H1 (cell line): ENCODE results near the gene EME2. TPM values are rescaled to one million over a fixed set of nuclear protein-coding genes. Genes with fewer than 3 reads are reported as not detected.
A peak's percentile ranks its signal among the peaks of the same experiment; 100 is the strongest.

Experiments used
- CTCF ChIA-PET: fragments of 300-600 bp; sonication (Branson Sonifier 250); formaldehyde crosslinking; loops from one replicate; lab custom pipeline; 2021; ENCODE audit not compliant: partially characterized antibody; lab: Charles Lee
- POLR2A ChIA-PET: fragments of 300-600 bp; sonication (Branson Sonifier 250); formaldehyde crosslinking; loops from one replicate; lab custom pipeline; 2021; ENCODE audit warnings: inconsistent platforms; ENCODE audit not compliant: partially characterized antibody; lab: Charles Lee
- DNase-seq, 2 experiments: peaks; one replicate each; pipeline versions ENCODE4 v3.0.0 to v3.0.0-alpha.2; 2010 to 2022; ENCODE audit warnings: low spot score in 2 of 2, low read depth in 1 of 2, mixed read lengths in 1 of 2
- FAIRE-seq: peaks from 2 replicates; lab custom pipeline; 2011; peaks lifted over from hg19 to GRCh38; lab: Jason Lieb, UNC
- H2AFZ ChIP-seq: 2 replicates; pipeline ENCODE4 v1.8.1; 2012; ENCODE audit warnings: low read length, inconsistent platforms
- H2AK5ac ChIP-seq: 2 replicates; pipeline ENCODE4 v1.6.1; 2013; ENCODE audit warnings: low read depth, low read length
- H2BK120ac ChIP-seq: replicated peaks from 2 replicates; pipeline ENCODE3; 2013; ENCODE audit warnings: low read depth, low read length, inconsistent platforms
- H2BK12ac ChIP-seq: 2 replicates; pipeline ENCODE4 v1.6.1; 2013; ENCODE audit warnings: low read depth, low read length
- H2BK15ac ChIP-seq: 2 replicates; pipeline ENCODE4 v1.6.1; 2013; ENCODE audit warnings: low read length
- H2BK20ac ChIP-seq: 2 replicates; pipeline ENCODE4 v1.6.1; 2013; ENCODE audit warnings: low read length
- H2BK5ac ChIP-seq: 2 replicates; pipeline ENCODE4 v1.6.1; 2013; ENCODE audit warnings: low read depth, low read length
- H3K14ac ChIP-seq: 2 replicates; pipeline ENCODE4 v1.6.1; 2013; ENCODE audit warnings: inconsistent platforms; ENCODE audit not compliant: insufficient read length
- H3K18ac ChIP-seq: 2 replicates; pipeline ENCODE4 v1.6.1; 2013; ENCODE audit warnings: low read length; ENCODE audit errors: extremely low read depth
- H3K23ac ChIP-seq: 2 replicates; pipeline ENCODE4 v1.6.1; 2013; ENCODE audit warnings: inconsistent platforms; ENCODE audit not compliant: insufficient read length
- H3K23me2 ChIP-seq: 2 replicates; pipeline ENCODE4 v1.6.1; 2013; ENCODE audit warnings: low read depth, low read length
- H3K27ac ChIP-seq: 2 replicates; pipeline ENCODE4 v1.6.1; 2011; ENCODE audit warnings: low read depth, low read length, inconsistent platforms
- H3K27me3 ChIP-seq, 4 experiments: replicated peaks in 1 of 4; 1 replicate in 1 of 4; 2 replicates in 3 of 4; pipeline versions ENCODE4 v1.6.1 to v1.8.1; 2011 to 2013; ENCODE audit warnings: low read length in 3 of 4, mild to moderate bottlenecking in 3 of 4, inconsistent platforms in 2 of 4, mixed read lengths in 2 of 4, moderate library complexity in 1 of 4; ENCODE audit not compliant: control insufficient read depth in 3 of 4, insufficient read depth in 3 of 4; ENCODE audit errors: extremely low read depth in 1 of 4
- H3K36me3 ChIP-seq, 4 experiments: 2 replicates each; pipeline versions ENCODE4 v1.6.1 to v1.8.1; 2011 to 2013; ENCODE audit warnings: mild to moderate bottlenecking in 4 of 4, low read length in 3 of 4, moderate library complexity in 2 of 4, control low read depth in 1 of 4, inconsistent platforms in 1 of 4; ENCODE audit not compliant: insufficient read depth in 4 of 4, control insufficient read depth in 2 of 4
- H3K4ac ChIP-seq: replicated peaks from 2 replicates; pipeline ENCODE3; 2013; ENCODE audit warnings: low read length, low read depth, mixed read lengths, inconsistent platforms; ENCODE audit not compliant: insufficient read length
- H3K4me1 ChIP-seq, 4 experiments: replicated peaks in 1 of 4; 1 replicate in 1 of 4; 2 replicates in 3 of 4; pipeline versions ENCODE4 v1.6.1 to v1.8.1; 2011 to 2013; ENCODE audit warnings: low read length in 3 of 4, inconsistent platforms in 2 of 4, mixed read lengths in 1 of 4; ENCODE audit not compliant: insufficient read depth in 4 of 4, control insufficient read depth in 3 of 4
- H3K4me2 ChIP-seq, 2 experiments: 2 replicates each; pipeline versions ENCODE4 v1.6.1 to v1.8.1; 2011 to 2013; ENCODE audit warnings: low read depth in 2 of 2, low read length in 2 of 2, control low read depth in 1 of 2, inconsistent platforms in 1 of 2, mild to moderate bottlenecking in 1 of 2; ENCODE audit not compliant: insufficient read depth in 1 of 2
- H3K4me3 ChIP-seq, 4 experiments: fragments of 200-600, 300-600 bp in 1 of 4; sonication (generic), shearing (Covaris generic), sonication (Bioruptor Twin) in 1 of 4; 2 replicates each; pipeline versions ENCODE4 v1.5.1 to v1.8.1; 2011 to 2016; ENCODE audit warnings: low read length in 4 of 4, low read depth in 3 of 4, control low read depth in 2 of 4, inconsistent platforms in 2 of 4, mild to moderate bottlenecking in 2 of 4, mixed read lengths in 1 of 4, moderate library complexity in 1 of 4; ENCODE audit not compliant: insufficient read depth in 2 of 4; ENCODE audit errors: extremely low read depth in 1 of 4
- H3K56ac ChIP-seq: replicated peaks from 2 replicates; pipeline ENCODE3; 2013; ENCODE audit warnings: low read depth, mild to moderate bottlenecking, mixed read lengths, low read length, inconsistent platforms; ENCODE audit not compliant: insufficient read length
- H3K79me1 ChIP-seq: 2 replicates; pipeline ENCODE4 v1.6.1; 2013; ENCODE audit warnings: low read depth, low read length, control low read depth
- H3K79me2 ChIP-seq, 2 experiments: 2 replicates each; pipeline versions ENCODE4 v1.6.1 to v1.8.1; 2012 to 2013; ENCODE audit warnings: low read length in 2 of 2, mild to moderate bottlenecking in 2 of 2, inconsistent platforms in 1 of 2; ENCODE audit not compliant: insufficient read depth in 2 of 2, control insufficient read depth in 1 of 2
- H3K9ac ChIP-seq, 4 experiments: replicated peaks in 1 of 4; 1 replicate in 1 of 4; 2 replicates in 3 of 4; pipeline versions ENCODE4 v1.6.1 to v1.8.1; 2011 to 2013; ENCODE audit warnings: low read depth in 3 of 4, low read length in 3 of 4, control low read depth in 2 of 4, mild to moderate bottlenecking in 2 of 4, moderate library complexity in 2 of 4, inconsistent platforms in 1 of 4; ENCODE audit errors: extremely low read depth in 1 of 4
- H3K9me3 ChIP-seq, 2 experiments: 2 replicates each; pipeline versions ENCODE4 v1.6.1 to v1.8.1; 2012 to 2013; ENCODE audit warnings: mild to moderate bottlenecking in 2 of 2, moderate library complexity in 2 of 2, control low read depth in 1 of 2, inconsistent platforms in 1 of 2, low read depth in 1 of 2, low read length in 1 of 2, mixed read lengths in 1 of 2; ENCODE audit not compliant: insufficient read depth in 2 of 2
- H4K20me1 ChIP-seq, 2 experiments: replicated peaks in 1 of 2; 2 replicates each; pipeline versions ENCODE3 to v1.8.1; 2011 to 2013; ENCODE audit warnings: inconsistent platforms in 2 of 2, low read length in 2 of 2, mild to moderate bottlenecking in 1 of 2; ENCODE audit not compliant: insufficient read depth in 2 of 2, control insufficient read depth in 1 of 2
- H4K5ac ChIP-seq: 2 replicates; pipeline ENCODE4 v1.6.1; 2013; ENCODE audit warnings: low read length, low read depth, mixed read lengths, inconsistent platforms; ENCODE audit not compliant: insufficient read length
- H4K8ac ChIP-seq: 2 replicates; pipeline ENCODE4 v1.8.0; 2013; ENCODE audit warnings: mild to moderate bottlenecking, moderate library complexity, low read length, inconsistent platforms; ENCODE audit not compliant: insufficient read depth; ENCODE audit errors: extremely low read depth
- H4K91ac ChIP-seq: replicated peaks from 2 replicates; pipeline ENCODE3; 2013; ENCODE audit warnings: low read length, mixed read lengths, inconsistent platforms; ENCODE audit not compliant: insufficient read length
- GABPA ChIP-seq: IDR thresholded peaks from 2 replicates; pipeline ENCODE4 v1.6.1; 2011; ENCODE audit warnings: mild to moderate bottlenecking, low read length, moderate library complexity, borderline replicate concordance; ENCODE audit not compliant: insufficient read depth
- HDAC2 ChIP-seq, 2 experiments: fragments of 300-600 bp in 1 of 2; sonication (generic) in 1 of 2; IDR thresholded peaks; 2 replicates each; pipeline ENCODE4 v1.6.1; 2011 to 2012; ENCODE audit warnings: low read depth in 2 of 2, low read length in 2 of 2, mild to moderate bottlenecking in 2 of 2, moderate library complexity in 2 of 2, borderline replicate concordance in 1 of 2, inconsistent platforms in 1 of 2
- RAD21 ChIP-seq, 2 experiments: IDR thresholded peaks in 1 of 2; conservative IDR thresholded peaks in 1 of 2; 2 replicates each; pipeline ENCODE4 v1.6.1; 2011; ENCODE audit warnings: low read depth in 2 of 2, low read length in 2 of 2, improper control_type of control experiment in 1 of 2, inconsistent platforms in 1 of 2, mild to moderate bottlenecking in 1 of 2, moderate library complexity in 1 of 2
- TAF7 ChIP-seq: optimal IDR thresholded peaks from 2 replicates; pipeline ENCODE3; 2011; ENCODE audit warnings: low read depth, mild to moderate bottlenecking, inconsistent platforms, low read length, moderate library complexity, borderline replicate concordance
- WGBS, 2 experiments: shearing (Covaris generic) in 1 of 2; methylation state at CpG; one replicate each; pipeline versions ENCODE4 v1.1.6 to v1.1.7; 2013 to 2015; ENCODE audit warnings: low lambda C conversion rate in 2 of 2, mixed read lengths in 2 of 2, inconsistent platforms in 1 of 2, low coverage in 1 of 2, missing lambda C conversion rate in 1 of 2; ENCODE audit not compliant: insufficient replicate concordance in 2 of 2, insufficient coverage in 1 of 2, insufficient read length in 1 of 2; ENCODE audit errors: extremely low coverage in 1 of 2, missing lambda C conversion rate in 1 of 2; 5-methylcytosine and 5-hydroxymethylcytosine counted together
- polyA plus RNA-seq, 7 experiments: library from polyadenylated mRNA; depleted of rRNA in 3 of 7; stranded (reverse) in 5 of 7; unstranded in 2 of 7; fragments of >200 nt in 5 of 7; fragments of 200-250 nt in 2 of 7; gene quantifications; 1 replicate in 5 of 7; 2 replicates in 1 of 7; 4 replicates in 1 of 7; pipeline versions ENCODE4 v1.2.1 to v1.2.3, GENCODE V29; 2011 to 2013; ENCODE audit warnings: missing spikeins in 2 of 7, mixed read lengths in 2 of 7
- total RNA-seq: library from RNA; stranded (reverse); fragmentation: NEBNext Ultra II Directional; extraction: Animal tissue kit (Norgen Biotek cat#: 25700); gene quantifications from 2 replicates; pipeline ENCODE4 v1.2.1, GENCODE V29; 2021
- TF ChIP-seq, protein P1 (sequence below), 3 experiments: IDR thresholded peaks; 1 replicate in 2 of 3; 2 replicates in 1 of 3; pipeline versions ENCODE4 v1.5.1 to v1.6.1; 2011; ENCODE audit warnings: low read length in 3 of 3, mild to moderate bottlenecking in 3 of 3, inconsistent platforms in 2 of 3, low read depth in 1 of 3, moderate library complexity in 1 of 3; ENCODE audit not compliant: insufficient read depth in 1 of 3; ENCODE audit errors: control extremely low read depth in 1 of 3

Gene EME2
- total and polyA plus RNA-seq, 2 of the 8 experiments (the other 6 are each of a cell fraction or from before 2014, with no cell fraction given): 13.1 to 19.7 TPM

DNA sequence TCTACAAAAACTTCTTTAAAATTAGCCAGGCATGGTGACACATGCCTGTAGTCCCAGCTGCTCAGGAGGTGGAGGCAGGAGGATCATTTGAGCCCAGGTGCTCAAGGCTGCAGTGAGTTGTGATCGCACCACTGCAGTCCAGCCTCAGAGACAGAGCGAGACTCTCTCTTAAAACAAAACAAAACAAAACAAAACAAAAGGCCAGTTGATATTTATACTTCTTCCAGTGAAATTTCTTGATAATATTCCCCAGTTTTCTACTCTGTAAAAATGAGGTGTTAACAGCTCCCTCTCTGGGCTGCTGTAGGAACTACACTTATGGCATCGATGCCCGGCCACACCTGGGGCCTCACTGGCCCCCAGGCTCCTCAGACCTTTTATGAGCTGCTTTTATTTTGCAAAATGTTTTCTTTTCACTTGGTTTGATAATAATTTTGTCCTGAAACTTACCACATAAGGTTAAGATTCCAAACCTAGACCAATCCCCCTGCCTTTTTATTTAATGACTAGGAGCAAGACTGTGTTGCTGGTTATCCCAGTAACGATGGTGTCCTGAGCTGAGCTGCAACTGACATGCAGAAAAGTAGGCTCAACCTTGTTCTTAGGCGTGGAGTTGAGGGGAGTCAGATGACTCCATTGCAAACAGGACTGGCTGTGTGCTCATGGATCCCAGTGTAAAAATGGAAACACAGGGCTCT lies 49.0 kb upstream of the EME2 start:
- DNase-seq: peak in 1 of 2 experiments; percentile 74
- Histone ChIP-seq H3K79me1 (peaks cover 7% of the 10 kb centered on the region), H3K56ac (no peak overlapping the region), H3K14ac (no peak overlapping the region), H3K23ac (no peak overlapping the region), H2BK20ac (no peak overlapping the region), H3K4me3 (no peak overlapping the region), H2BK120ac (no peak overlapping the region), H3K36me3 (peaks cover 0 to 4% (median 0%) of the 10 kb centered on the region in 4 experiments; a peak in 3 of 8 replicates), H4K8ac (no peak overlapping the region), H4K91ac (no peak overlapping the region), H3K9me3 (no peaks in the 10 kb centered on the region), H3K79me2 (no peaks in the 10 kb centered on the region; a peak in 2 of 4 replicates), H2BK5ac (no peak overlapping the region; the same call in 1 of the 2 replicates), H3K4me2 (no peak overlapping the region), H2BK12ac (no peak overlapping the region), H4K5ac (no peak overlapping the region), H4K20me1 (peaks cover 0 to 19% of the 10 kb centered on the region in 2 experiments), H2AFZ (no peak overlapping the region), H3K18ac (no peak overlapping the region; the same call in 1 of the 2 replicates), H3K23me2 (no peaks in the 10 kb centered on the region), H3K9ac (no peak overlapping the region), H3K4me1 (0 out of 7 replicates have a peak, but pooled peaks cover 0 to 2% (median 0%) of the 10 kb centered on the region in 4 experiments), H3K27ac (no peak overlapping the region), H2AK5ac (no peak overlapping the region), H3K4ac (peak overlapping the region; percentile 85), H3K27me3 (no peaks in the 10 kb centered on the region), H2BK15ac (no peak overlapping the region)
- POLR2A ChIA-PET: interaction anchor here (0.7 to 2.0 kb wide), 8 partner anchors 9 to 211 kb away, joined by 3 to 7 read pairs (median 4); partner anchors contain the start of genes EME2 and MRPS34
- CTCF ChIA-PET: interaction anchor here (0.8 to 2.8 kb wide), 20 partner anchors 24 to 397 kb away, joined by 3 to 21 read pairs (median 4); partner anchors contain the start of gene JPT2
- TF ChIP-seq RAD21 (IDR thresholded peaks at IDR 0.05 in 1 of 2, conservative IDR thresholded peaks at IDR 0.05 in 1 of 2; ENCODE audit: low read depth in 2 of 2, low read length in 2 of 2) (peak; percentile 26 to 46; a peak in 3 of 4 replicates), HDAC2 (IDR thresholded peaks at IDR 0.05; ENCODE audit: borderline replicate concordance in 1 of 2, low read depth in 2 of 2, low read length in 2 of 2) (no peak), TAF7 (no peak), GABPA (no peak)
- TF ChIP-seq, protein P1, sequence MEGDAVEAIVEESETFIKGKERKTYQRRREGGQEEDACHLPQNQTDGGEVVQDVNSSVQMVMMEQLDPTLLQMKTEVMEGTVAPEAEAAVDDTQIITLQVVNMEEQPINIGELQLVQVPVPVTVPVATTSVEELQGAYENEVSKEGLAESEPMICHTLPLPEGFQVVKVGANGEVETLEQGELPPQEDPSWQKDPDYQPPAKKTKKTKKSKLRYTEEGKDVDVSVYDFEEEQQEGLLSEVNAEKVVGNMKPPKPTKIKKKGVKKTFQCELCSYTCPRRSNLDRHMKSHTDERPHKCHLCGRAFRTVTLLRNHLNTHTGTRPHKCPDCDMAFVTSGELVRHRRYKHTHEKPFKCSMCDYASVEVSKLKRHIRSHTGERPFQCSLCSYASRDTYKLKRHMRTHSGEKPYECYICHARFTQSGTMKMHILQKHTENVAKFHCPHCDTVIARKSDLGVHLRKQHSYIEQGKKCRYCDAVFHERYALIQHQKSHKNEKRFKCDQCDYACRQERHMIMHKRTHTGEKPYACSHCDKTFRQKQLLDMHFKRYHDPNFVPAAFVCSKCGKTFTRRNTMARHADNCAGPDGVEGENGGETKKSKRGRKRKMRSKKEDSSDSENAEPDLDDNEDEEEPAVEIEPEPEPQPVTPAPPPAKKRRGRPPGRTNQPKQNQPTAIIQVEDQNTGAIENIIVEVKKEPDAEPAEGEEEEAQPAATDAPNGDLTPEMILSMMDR (IDR thresholded peaks at IDR 0.05; ENCODE audit: control extremely low read depth in 1 of 3, insufficient read depth in 1 of 3, low read depth in 1 of 3, low read length in 3 of 3): peak; percentile 46 to 60 (median 59)
- no peak for FAIRE-seq
- 66% methylated on average over 6 of the region's 6 CpGs; no CpG with 5 or more reads in 1 of the 2 experiments for WGBS, 2 experiments
